Hematopoietic multipotent progenitor cell treated with erythropoietin and hydrocortisone succinate and interleukin-3 and kit ligand, for 8 days (in vitro differentiated cells): ENCODE results near the gene PKP2.

Experiments
- DNase-seq: peaks from one replicate; pipeline ENCODE4 v3.0.0-alpha.2; 2015

PKP2 gene

GRCh38 chr12:32742133-32742532 is 154.4 kb downstream of the PKP2 start:
- DNase-seq: no peak
